Skeletal muscle tissue (tissue), 4 donors: ENCODE results near the gene ERC1. TPM values are rescaled to one million over a fixed set of nuclear protein-coding genes. Genes with fewer than 3 reads are reported as not detected.

Experiments used
- H3K27ac ChIP-seq: one replicate; pipeline ENCODE4 v1.7.0; 2013; ENCODE audit warnings: mild to moderate bottlenecking, low read depth, low read length, inconsistent platforms
- H3K27me3 ChIP-seq, 3 donors: one replicate each; pipeline ENCODE4 v1.7.0; 2013; ENCODE audit warnings: low read length in 3 of 3; ENCODE audit not compliant: control insufficient read depth in 3 of 3, insufficient read depth in 3 of 3
- H3K36me3 ChIP-seq, 3 donors: one replicate each; pipeline ENCODE4 v1.7.0; 2013; ENCODE audit warnings: low read length in 3 of 3; ENCODE audit not compliant: control insufficient read depth in 3 of 3, insufficient read depth in 3 of 3
- H3K4me1 ChIP-seq, 3 donors: one replicate each; pipeline ENCODE4 v1.7.0; 2013; ENCODE audit warnings: low read length in 3 of 3, mild to moderate bottlenecking in 3 of 3; ENCODE audit not compliant: control insufficient read depth in 3 of 3, insufficient read depth in 3 of 3
- H3K4me3 ChIP-seq, 3 donors: one replicate each; pipeline ENCODE4 v1.7.0; 2013; ENCODE audit warnings: low read length in 3 of 3
- H3K9ac ChIP-seq, 3 donors: one replicate each; pipeline ENCODE4 v1.7.0; 2013; ENCODE audit warnings: low read length in 3 of 3, mild to moderate bottlenecking in 3 of 3, moderate library complexity in 2 of 3, low read depth in 1 of 3
- H3K9me3 ChIP-seq, 3 donors: one replicate each; pipeline ENCODE4 v1.7.0; 2013; ENCODE audit warnings: low read length in 3 of 3; ENCODE audit not compliant: control insufficient read depth in 3 of 3
- total RNA-seq: library from RNA; depleted of rRNA; stranded (reverse); fragments of >200 nt; gene quantifications from one replicate; pipeline ENCODE4 v1.2.3, GENCODE V29; 2014
- donor health status: Osteomylitis.

Gene ERC1
- total RNA-seq, 1 donor from 2014 or later: 56.9 TPM

GRCh38 chr12:1391722-1392121, 400.7 kb downstream of the ERC1 start:
- H3K27ac ChIP-seq: no peak overlapping the region
- H3K36me3 ChIP-seq: peaks cover 0 to 12% (median 4%) of the 10 kb centered on the region in 3 donors
- H3K9me3 ChIP-seq: no peaks in the 10 kb centered on the region
- H3K4me3 ChIP-seq: no peak overlapping the region
- H3K4me1 ChIP-seq: no peaks in the 10 kb centered on the region
- H3K9ac ChIP-seq: no peak overlapping the region
- no peaks in the 10 kb centered on the region for H3K27me3 ChIP-seq

DNA sequence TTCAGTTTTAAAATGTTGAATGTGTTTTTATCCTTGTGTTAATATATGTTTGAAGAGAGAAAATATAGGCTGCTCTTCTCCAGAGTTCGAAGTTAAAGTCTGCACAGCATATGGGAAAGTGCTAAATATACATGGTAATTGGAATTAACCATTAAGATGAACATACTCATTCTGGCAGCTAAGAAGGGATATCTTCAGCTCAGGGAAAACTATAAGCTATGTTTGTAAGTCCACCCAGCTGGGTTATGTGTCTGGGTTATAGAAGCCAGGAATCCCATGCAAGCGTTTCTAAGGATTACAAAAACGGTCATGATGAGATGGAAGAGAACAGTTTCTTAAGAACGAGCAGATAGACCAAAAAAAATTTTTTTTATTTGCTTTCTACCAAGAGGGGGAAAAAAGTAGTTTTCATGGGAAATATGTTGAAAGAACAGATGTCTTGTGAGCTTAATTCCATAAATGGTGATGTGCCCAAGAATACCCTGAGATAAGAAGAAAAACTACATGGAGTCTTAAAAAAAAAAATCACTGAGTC, 404.5 kb downstream of the ERC1 start:
- H3K36me3 ChIP-seq: peaks cover 0 to 9% (median 4%) of the 10 kb centered on the region in 3 donors
- H3K4me3 ChIP-seq: no peak overlapping the region
- H3K27me3 ChIP-seq: no peaks in the 10 kb centered on the region
- H3K9ac ChIP-seq: no peak overlapping the region
- H3K27ac ChIP-seq: no peak overlapping the region
- H3K9me3 ChIP-seq: no peaks in the 10 kb centered on the region
- no peaks in the 10 kb centered on the region for H3K4me1 ChIP-seq

DNA sequence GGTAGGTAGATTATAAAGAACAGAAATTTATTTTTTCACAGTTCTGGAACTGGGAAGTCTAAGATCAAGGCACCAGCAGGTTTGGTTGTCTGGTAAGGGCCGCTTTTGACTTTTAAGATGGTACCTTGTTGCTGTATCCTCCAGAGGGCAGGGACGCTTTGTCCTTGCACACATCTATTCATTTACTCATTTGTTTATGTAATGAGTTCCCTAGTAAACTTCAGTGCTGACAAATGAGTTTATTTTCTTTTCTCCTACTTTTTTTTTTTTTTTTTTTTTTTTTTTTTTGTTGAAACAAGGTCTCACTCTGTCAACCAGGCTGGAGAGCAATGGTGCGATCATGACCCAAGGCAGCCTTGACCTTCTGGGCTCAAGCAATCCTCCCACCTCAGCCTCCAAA, 407.6 kb downstream of the ERC1 start:
- Histone ChIP-seq H3K36me3 (no peaks in the 10 kb centered on the region), H3K4me3 (no peak overlapping the region), H3K27ac (no peak overlapping the region), H3K9me3 (no peaks in the 10 kb centered on the region), H3K9ac (no peak overlapping the region), H3K27me3 (no peaks in the 10 kb centered on the region), H3K4me1 (no peaks in the 10 kb centered on the region)

DNA sequence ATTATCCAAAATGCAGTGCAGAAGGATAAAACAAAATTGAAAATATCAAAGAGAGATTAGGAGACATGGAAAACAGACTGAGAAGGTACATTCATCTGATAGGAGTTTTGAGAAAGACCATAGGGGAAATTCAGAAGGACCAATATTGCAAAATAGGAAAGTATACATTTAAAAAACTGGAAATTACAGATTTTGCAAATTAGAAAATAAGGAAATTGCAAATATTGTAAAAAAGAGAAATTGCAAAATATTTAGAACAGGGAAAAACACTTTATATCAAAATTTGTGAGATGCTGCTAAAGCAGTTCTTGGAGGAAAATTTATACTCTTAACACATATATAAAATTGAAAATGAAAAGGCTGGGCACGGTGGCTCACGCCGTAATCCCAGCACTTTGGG, 410.9 kb downstream of the ERC1 start:
- no peaks in the 10 kb centered on the region for H3K9me3 ChIP-seq
- H3K27ac ChIP-seq: no peak overlapping the region
- no peak overlapping the region for H3K9ac ChIP-seq
- H3K36me3 ChIP-seq: no peaks in the 10 kb centered on the region
- no peaks in the 10 kb centered on the region for H3K4me1 ChIP-seq
- H3K27me3 ChIP-seq: no peaks in the 10 kb centered on the region
- H3K4me3 ChIP-seq: no peak overlapping the region

- Histone ChIP-seq H3K27me3 (no peaks in the 10 kb centered on the region), H3K9me3 (no peaks in the 10 kb centered on the region), H3K27ac (no peak overlapping the region), H3K9ac (no peak overlapping the region), H3K36me3 (peaks cover 0 to 2% (median 0%) of the 10 kb centered on the region in 3 donors), H3K4me3 (no peak overlapping the region), H3K4me1 (no peaks in the 10 kb centered on the region)
Observed at GRCh38 chr12:1403417-1403816, 412.4 kb downstream of the ERC1 start.

DNA sequence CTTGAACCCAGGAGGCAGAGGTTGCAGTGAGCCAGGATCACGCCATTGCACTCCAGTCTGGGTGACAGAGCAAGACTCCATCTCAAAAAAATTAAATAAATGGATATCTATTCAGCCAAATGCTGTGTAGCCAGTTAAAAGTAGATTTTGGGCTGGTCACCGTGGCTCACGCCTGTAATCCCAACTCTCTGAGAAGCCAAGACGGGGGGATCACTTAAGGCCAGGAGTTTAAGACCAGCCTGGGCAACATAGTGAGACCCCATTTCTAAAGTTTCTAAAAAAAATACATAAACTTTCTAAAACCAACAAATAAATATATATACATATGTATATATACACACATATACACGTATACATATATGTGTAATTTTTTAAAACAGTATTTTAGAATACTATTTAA, 414.6 kb downstream of the ERC1 start:
- no peaks in the 10 kb centered on the region for H3K4me1 ChIP-seq
- H3K4me3 ChIP-seq: no peak overlapping the region
- no peak overlapping the region for H3K9ac ChIP-seq
- peaks cover 0 to 9% (median 0%) of the 10 kb centered on the region in 3 donors for H3K36me3 ChIP-seq
- H3K9me3 ChIP-seq: no peaks in the 10 kb centered on the region
- H3K27me3 ChIP-seq: no peaks in the 10 kb centered on the region
- H3K27ac ChIP-seq: no peak overlapping the region

DNA sequence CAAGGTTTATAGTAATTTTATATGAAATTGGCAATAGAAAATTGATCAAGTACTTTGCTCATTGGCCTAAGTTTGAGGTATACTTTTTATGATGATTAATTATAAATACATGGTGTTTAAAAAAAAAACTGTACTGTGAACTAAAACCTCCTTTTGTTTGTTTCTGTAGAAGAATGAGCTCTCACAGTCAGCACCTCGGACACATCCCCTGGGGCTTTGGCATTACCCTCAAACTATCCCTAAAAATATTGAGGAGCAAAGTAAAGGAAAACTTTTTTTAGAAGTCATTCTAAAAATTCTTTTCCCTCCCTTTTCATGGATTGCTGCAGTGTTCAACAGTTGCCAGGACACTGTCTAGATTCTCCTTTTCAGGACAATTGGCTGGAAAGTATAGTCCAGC, 419.8 kb downstream of the ERC1 start:
- H3K27me3 ChIP-seq: no peaks in the 10 kb centered on the region
- H3K4me1 ChIP-seq: no peaks in the 10 kb centered on the region
- H3K4me3 ChIP-seq: no peak overlapping the region
- H3K36me3 ChIP-seq: peaks cover 0 to 14% (median 0%) of the 10 kb centered on the region in 3 donors
- H3K9ac ChIP-seq: no peak overlapping the region
- H3K27ac ChIP-seq: no peak overlapping the region
- H3K9me3 ChIP-seq: no peaks in the 10 kb centered on the region

DNA sequence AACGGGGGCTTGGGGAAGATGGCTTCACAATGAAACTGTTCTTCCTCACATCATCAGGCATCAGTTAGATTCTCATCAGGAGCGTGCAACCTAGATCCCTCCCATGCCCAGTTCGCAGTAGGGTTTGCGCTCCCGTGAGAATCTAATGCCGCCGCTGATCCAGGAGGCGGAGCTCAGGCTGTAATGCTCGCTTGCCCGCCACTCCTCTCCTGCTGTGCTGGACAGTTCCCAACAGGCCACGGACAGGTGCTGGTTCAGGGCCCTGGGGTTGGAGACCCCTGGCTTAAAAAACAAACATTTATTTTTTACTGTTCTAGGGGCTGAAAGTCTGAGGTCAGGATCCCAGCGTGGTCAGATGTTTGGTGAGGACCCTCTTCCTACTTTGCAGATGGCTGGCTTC, 422.9 kb downstream of the ERC1 start:
- Histone ChIP-seq H3K27ac (no peak overlapping the region), H3K4me1 (no peaks in the 10 kb centered on the region), H3K4me3 (no peak overlapping the region), H3K9me3 (no peaks in the 10 kb centered on the region), H3K27me3 (no peaks in the 10 kb centered on the region), H3K36me3 (peaks cover 0 to 6% (median 0%) of the 10 kb centered on the region in 3 donors), H3K9ac (no peak overlapping the region)

- Histone ChIP-seq H3K4me1 (no peaks in the 10 kb centered on the region), H3K4me3 (no peak overlapping the region), H3K27ac (no peak overlapping the region), H3K9ac (no peak overlapping the region), H3K27me3 (no peaks in the 10 kb centered on the region), H3K36me3 (no peaks in the 10 kb centered on the region), H3K9me3 (no peaks in the 10 kb centered on the region)
Observed at GRCh38 chr12:1418144-1418543, 427.1 kb downstream of the ERC1 start.

DNA sequence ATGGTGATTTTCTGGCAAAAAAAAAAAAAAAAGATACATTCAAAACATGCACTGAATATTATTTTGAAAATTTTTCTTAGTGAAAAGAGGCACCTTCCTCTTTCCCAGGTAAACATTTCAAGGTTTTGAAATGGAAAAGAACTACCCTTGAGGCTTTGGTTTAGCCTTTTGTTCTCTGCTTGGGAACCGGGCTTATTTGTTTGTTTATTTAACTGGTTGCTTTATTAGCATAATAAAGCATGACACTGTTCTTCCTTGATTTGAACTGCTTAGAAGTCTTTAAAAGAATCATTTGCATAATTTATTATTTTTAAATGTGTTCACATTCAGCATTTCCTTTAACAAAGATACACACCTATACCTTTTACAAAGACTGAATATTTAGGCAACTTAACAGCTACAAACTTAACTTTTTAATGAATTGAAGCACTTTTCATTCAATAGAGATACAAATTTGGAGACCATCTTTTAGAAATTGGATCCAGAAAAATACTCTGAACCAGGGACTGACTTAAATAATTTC, 428.9 kb downstream of the ERC1 start:
- Histone ChIP-seq H3K9ac (no peak overlapping the region), H3K9me3 (no peaks in the 10 kb centered on the region), H3K4me1 (no peaks in the 10 kb centered on the region), H3K27me3 (no peaks in the 10 kb centered on the region), H3K36me3 (no peaks in the 10 kb centered on the region), H3K4me3 (no peak overlapping the region), H3K27ac (no peak overlapping the region)
